Colonic mucosa (tissue), 4 donors: ENCODE data around the gene RASGRF1. TPM values are rescaled to one million over a fixed set of nuclear protein-coding genes. Genes with fewer than 3 reads are reported as not detected.

Experiments used
- DNase-seq: peaks from one replicate; pipeline ENCODE4 v3.0.0-alpha.2; 2020
- H3K27ac ChIP-seq: fragments of 200-600 bp; one replicate; pipeline ENCODE4 v1.8.0; 2021
- H3K27me3 ChIP-seq: fragments of 200-600 bp; one replicate; pipeline ENCODE4 v1.8.0; 2021
- H3K36me3 ChIP-seq: fragments of 200-600 bp; one replicate; pipeline ENCODE4 v1.8.0; 2021
- H3K4me1 ChIP-seq: fragments of 200-600 bp; one replicate; pipeline ENCODE4 v1.8.0; 2021; ENCODE audit warnings: mild to moderate bottlenecking
- H3K4me3 ChIP-seq: fragments of 200-600 bp; one replicate; pipeline ENCODE4 v1.8.0; 2021
- H3K9ac ChIP-seq, 2 donors: one replicate each; pipeline ENCODE4 v1.7.0; 2013; ENCODE audit warnings: control low read depth in 2 of 2, low read depth in 2 of 2, low read length in 2 of 2
- H3K9me3 ChIP-seq: fragments of 200-600 bp; one replicate; pipeline ENCODE4 v1.8.0; 2021
- CTCF ChIP-seq: fragments of 200-600 bp; IDR thresholded peaks from one replicate; pipeline ENCODE4 v1.8.0; 2022; ENCODE audit warnings: antibody characterized with exemption, mild to moderate bottlenecking
- intact Hi-C: fragments of 100-400 bp; cut with DNase I; formaldehyde crosslinking; loops from one replicate; pipeline ENCODE4 v1.14.1; 2022
- total RNA-seq, 2 donors: library from RNA; stranded (reverse); fragmentation: NEBNext Ultra II Directional in 1 of 2; extraction: Animal tissue kit (Norgen Biotek cat#: 25700) in 1 of 2; gene quantifications; one replicate each; pipeline ENCODE4 v1.2.1, GENCODE V29; 2021
- donor health status: healthy.
- donor health status: DM: no; HTN: no; CAD: no.
- donor health status: DM: no; HTN: no; CAD: no.

RASGRF1 gene
- total RNA-seq, 2 donors from 2014 or later, result 0.15 to 0.56 TPM

GRCh38 chr15:78951841-78952238 is 138.7 kb downstream of the RASGRF1 start:
- no peak for TF ChIP-seq CTCF
- H3K9me3 ChIP-seq, result no peaks in the 10 kb centered on the region
- H3K4me3 ChIP-seq, result no peak overlapping the region
- H3K4me1 ChIP-seq, result no peaks in the 10 kb centered on the region
- no peaks in the 10 kb centered on the region for H3K27me3 ChIP-seq
- no peak overlapping the region for H3K27ac ChIP-seq
- no peak for DNase-seq
- intact Hi-C loops, result no loop called here
- H3K36me3 ChIP-seq, result no peaks in the 10 kb centered on the region
- H3K9ac ChIP-seq, result no peak overlapping the region

GRCh38 chr15:78950902-78951840 is 139.4 kb downstream of the RASGRF1 start:
- Histone ChIP-seq H3K4me3 (no peak overlapping the region), H3K36me3 (no peaks in the 10 kb centered on the region), H3K9me3 (no peaks in the 10 kb centered on the region), H3K4me1 (no peaks in the 10 kb centered on the region), H3K27ac (no peak overlapping the region), H3K9ac (no peak overlapping the region), H3K27me3 (no peaks in the 10 kb centered on the region)
- intact Hi-C loops, result no loop called here
- TF ChIP-seq CTCF, result no peak
- no peak for DNase-seq

- H3K27ac ChIP-seq, result no peak overlapping the region
- H3K4me1 ChIP-seq, result no peaks in the 10 kb centered on the region
- intact Hi-C loops, result no loop called here
- no peaks in the 10 kb centered on the region for H3K9me3 ChIP-seq
- DNase-seq, result peak; percentile 40
- TF ChIP-seq CTCF, result no peak
- H3K36me3 ChIP-seq, result no peaks in the 10 kb centered on the region
- no peak overlapping the region for H3K4me3 ChIP-seq
- H3K9ac ChIP-seq, result no peak overlapping the region
- no peaks in the 10 kb centered on the region for H3K27me3 ChIP-seq
Measured at GRCh38 chr15:78950343-78950742, 140.2 kb downstream of the RASGRF1 start.

- H3K4me1 ChIP-seq, result no peaks in the 10 kb centered on the region
Measured at GRCh38 chr15:78949461-78949860, 141.1 kb downstream of the RASGRF1 start.

GRCh38 chr15:78947506-78947905 is 143.1 kb downstream of the RASGRF1 start:
- no peak overlapping the region for H3K9ac ChIP-seq
- intact Hi-C loops, result no loop called here
- H3K9me3 ChIP-seq, result no peaks in the 10 kb centered on the region
- no peak for DNase-seq
- H3K27ac ChIP-seq, result no peak overlapping the region
- no peaks in the 10 kb centered on the region for H3K27me3 ChIP-seq
- no peak for TF ChIP-seq CTCF
- H3K4me3 ChIP-seq, result no peak overlapping the region
- H3K36me3 ChIP-seq, result no peaks in the 10 kb centered on the region
- no peaks in the 10 kb centered on the region for H3K4me1 ChIP-seq

More at GRCh38 chr15:78949461-78949860, 141.1 kb downstream of the RASGRF1 start:
- H3K36me3 ChIP-seq, result no peaks in the 10 kb centered on the region
- H3K4me3 ChIP-seq, result no peak overlapping the region
- H3K27ac ChIP-seq, result no peak overlapping the region
- H3K27me3 ChIP-seq, result no peaks in the 10 kb centered on the region
- no peak for TF ChIP-seq CTCF
- H3K9me3 ChIP-seq, result no peaks in the 10 kb centered on the region
- intact Hi-C loops, result no loop called here
- H3K9ac ChIP-seq, result no peak overlapping the region
- no peak for DNase-seq
